ENCODE measurements around the gene DUS2. TPM values are rescaled to one million over a fixed set of nuclear protein-coding genes. Genes with fewer than 3 reads are reported as not detected.

DUS2 gene
- total RNA-seq, 1 donor from 2014 or later: 22.9 TPM

DNA sequence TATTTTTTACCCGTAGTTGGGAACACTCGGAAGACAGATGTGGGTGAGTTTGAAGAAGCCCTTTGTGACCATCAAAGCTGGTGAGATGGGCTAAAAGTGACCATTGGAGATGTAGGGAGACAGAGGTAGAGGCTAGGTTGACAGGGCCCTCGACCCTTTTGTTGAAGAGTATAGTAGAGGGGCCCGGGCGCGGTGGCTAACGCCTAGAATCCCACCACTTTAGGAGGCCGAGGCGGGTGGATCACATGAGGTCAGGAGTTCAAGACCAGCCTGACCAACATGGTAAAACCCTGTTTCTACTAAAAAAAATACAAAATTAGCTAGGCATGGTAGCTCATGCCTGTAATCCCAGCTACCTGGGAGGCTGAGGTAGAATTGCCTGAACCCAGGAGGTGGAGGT lies 45.8 kb downstream of the DUS2 start:
- Histone ChIP-seq H3K9ac (no peak overlapping the region), H3K4me1 (no peaks in the 10 kb centered on the region), H3F3A (ENCODE audit: low read depth) (no peaks in the 10 kb centered on the region), H2AFZ (replicated peaks) (no peak overlapping the region), H3K36me3 (no peaks in the 10 kb centered on the region), H3K79me2 (ENCODE audit: low read depth) (no peaks in the 10 kb centered on the region), H3K27ac (no peak overlapping the region), H3K27me3 (no peaks in the 10 kb centered on the region), H4K20me1 (ENCODE audit: low read depth) (no peaks in the 10 kb centered on the region), H3K9me3 (ENCODE audit: low read depth) (no peaks in the 10 kb centered on the region), H3K4me2 (no peak overlapping the region), H3K4me3 (no peak overlapping the region)
- Mint-ChIP-seq H3K4me1 (peaks cover 16% of the 10 kb centered on the region), H3K4me3 (no peak overlapping the region), H3K9me3 (no peaks in the 10 kb centered on the region), H3K36me3 (peaks cover 12% of the 10 kb centered on the region), H3K27ac (no peak overlapping the region), H3K27me3 (ENCODE audit: insufficient read depth, low read depth) (peaks cover 7% of the 10 kb centered on the region)
- TF ChIP-seq EZH2 (IDR thresholded peaks at IDR 0.05): no peak
- TF ChIP-seq, protein P1, sequence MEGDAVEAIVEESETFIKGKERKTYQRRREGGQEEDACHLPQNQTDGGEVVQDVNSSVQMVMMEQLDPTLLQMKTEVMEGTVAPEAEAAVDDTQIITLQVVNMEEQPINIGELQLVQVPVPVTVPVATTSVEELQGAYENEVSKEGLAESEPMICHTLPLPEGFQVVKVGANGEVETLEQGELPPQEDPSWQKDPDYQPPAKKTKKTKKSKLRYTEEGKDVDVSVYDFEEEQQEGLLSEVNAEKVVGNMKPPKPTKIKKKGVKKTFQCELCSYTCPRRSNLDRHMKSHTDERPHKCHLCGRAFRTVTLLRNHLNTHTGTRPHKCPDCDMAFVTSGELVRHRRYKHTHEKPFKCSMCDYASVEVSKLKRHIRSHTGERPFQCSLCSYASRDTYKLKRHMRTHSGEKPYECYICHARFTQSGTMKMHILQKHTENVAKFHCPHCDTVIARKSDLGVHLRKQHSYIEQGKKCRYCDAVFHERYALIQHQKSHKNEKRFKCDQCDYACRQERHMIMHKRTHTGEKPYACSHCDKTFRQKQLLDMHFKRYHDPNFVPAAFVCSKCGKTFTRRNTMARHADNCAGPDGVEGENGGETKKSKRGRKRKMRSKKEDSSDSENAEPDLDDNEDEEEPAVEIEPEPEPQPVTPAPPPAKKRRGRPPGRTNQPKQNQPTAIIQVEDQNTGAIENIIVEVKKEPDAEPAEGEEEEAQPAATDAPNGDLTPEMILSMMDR (IDR thresholded peaks at IDR 0.05): no peak
- no peak for TF ChIP-seq EZH2phosphoT487 (IDR thresholded peaks at IDR 0.05)
- no peak for DNase-seq (ENCODE audit: low spot score)

- Histone ChIP-seq H3K36me3 (no peaks in the 10 kb centered on the region), H3K9me3 (ENCODE audit: low read depth) (no peaks in the 10 kb centered on the region), H3K9ac (no peak overlapping the region), H3F3A (ENCODE audit: low read depth) (no peaks in the 10 kb centered on the region), H3K4me1 (no peaks in the 10 kb centered on the region), H3K27ac (no peak overlapping the region), H2AFZ (replicated peaks) (no peak overlapping the region), H3K4me2 (no peak overlapping the region), H3K27me3 (no peaks in the 10 kb centered on the region), H3K4me3 (no peak overlapping the region), H4K20me1 (ENCODE audit: low read depth) (no peaks in the 10 kb centered on the region), H3K79me2 (ENCODE audit: low read depth) (no peaks in the 10 kb centered on the region)
- no peak overlapping the region for H3K27ac Mint-ChIP-seq
- H3K4me1 Mint-ChIP-seq: peaks cover 15% of the 10 kb centered on the region
- TF ChIP-seq, protein P1 (IDR thresholded peaks at IDR 0.05): no peak
- TF ChIP-seq EZH2phosphoT487 (IDR thresholded peaks at IDR 0.05): no peak
- TF ChIP-seq EZH2 (IDR thresholded peaks at IDR 0.05): no peak
- DNase-seq (ENCODE audit: low spot score): no peak
- no peak overlapping the region for H3K4me3 Mint-ChIP-seq
- peaks cover 17% of the 10 kb centered on the region for H3K36me3 Mint-ChIP-seq
- no peaks in the 10 kb centered on the region for H3K9me3 Mint-ChIP-seq
- peaks cover 9% of the 10 kb centered on the region for H3K27me3 Mint-ChIP-seq (ENCODE audit: insufficient read depth, low read depth)
Observed at GRCh38 chr16:68069511-68070248, 46.6 kb downstream of the DUS2 start.

DNA sequence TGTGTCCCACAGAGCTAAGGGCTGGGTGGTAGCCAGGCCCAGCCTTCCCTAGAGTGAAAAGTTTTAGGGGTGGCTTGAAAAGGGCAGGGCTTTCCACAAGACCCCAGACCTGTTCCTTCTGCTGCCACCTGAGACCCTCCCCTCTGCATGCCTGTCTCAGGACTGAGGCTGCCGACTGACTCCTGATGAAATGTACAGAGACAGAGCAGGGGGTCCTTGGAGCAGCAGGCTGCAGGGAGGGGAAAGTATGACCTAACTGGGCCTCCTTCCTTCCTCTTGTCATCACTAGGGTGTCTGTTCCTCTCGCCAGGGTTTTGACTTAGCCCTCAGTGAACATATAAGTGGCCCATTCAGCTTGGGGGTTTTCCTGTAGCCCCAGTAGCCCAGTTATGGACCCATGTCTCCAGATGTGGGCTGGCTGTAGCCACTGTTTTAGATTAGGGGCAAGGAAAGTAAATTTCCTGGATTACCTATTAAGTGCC lies 47.2 kb downstream of the DUS2 start:
- Histone ChIP-seq H3K27ac (no peak overlapping the region), H3K4me3 (no peak overlapping the region), H4K20me1 (ENCODE audit: low read depth) (no peaks in the 10 kb centered on the region), H3F3A (ENCODE audit: low read depth) (no peaks in the 10 kb centered on the region), H3K36me3 (no peaks in the 10 kb centered on the region), H3K79me2 (ENCODE audit: low read depth) (no peaks in the 10 kb centered on the region), H3K4me1 (no peaks in the 10 kb centered on the region), H3K27me3 (no peaks in the 10 kb centered on the region), H3K4me2 (no peak overlapping the region), H3K9ac (no peak overlapping the region), H3K9me3 (ENCODE audit: low read depth) (no peaks in the 10 kb centered on the region), H2AFZ (replicated peaks) (no peak overlapping the region)
- TF ChIP-seq EZH2 (IDR thresholded peaks at IDR 0.05): no peak
- TF ChIP-seq EZH2phosphoT487 (IDR thresholded peaks at IDR 0.05): no peak
- TF ChIP-seq, protein P1 (IDR thresholded peaks at IDR 0.05): no peak
- Mint-ChIP-seq H3K27ac (no peak overlapping the region), H3K4me1 (peaks cover 11% of the 10 kb centered on the region), H3K4me3 (no peak overlapping the region), H3K9me3 (no peaks in the 10 kb centered on the region), H3K36me3 (peaks cover 18% of the 10 kb centered on the region), H3K27me3 (ENCODE audit: insufficient read depth, low read depth) (peaks cover 9% of the 10 kb centered on the region)
- DNase-seq (ENCODE audit: low spot score): no peak
